Measurements from ENCODE around the gene CPM. TPM values are rescaled to one million over a fixed set of nuclear protein-coding genes. Genes with fewer than 3 reads are reported as not detected.

CPM gene
- total RNA-seq, 1 experiment from 2014 or later = 4.2 TPM

DNA sequence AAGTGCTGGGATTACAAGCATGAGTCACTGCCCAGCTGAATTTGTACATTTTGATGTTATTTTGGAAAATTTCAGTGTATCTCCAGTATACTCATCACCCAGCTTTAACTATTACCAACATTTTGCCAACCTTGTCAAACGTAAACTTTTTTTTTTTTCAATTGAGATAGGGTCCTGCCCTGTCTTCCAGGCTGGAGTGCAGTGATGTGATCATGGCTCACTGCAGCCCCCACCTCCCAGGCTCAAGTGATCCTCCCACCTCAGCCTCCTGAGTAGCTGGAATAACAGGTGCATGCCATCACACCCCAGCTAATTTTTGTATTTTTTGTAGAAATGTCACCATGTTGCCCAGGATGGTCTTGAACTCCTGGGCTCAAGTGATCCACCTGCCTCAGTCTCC is 95.8 kb downstream of the CPM start:
- no peaks in the 10 kb centered on the region for H3K9me3 ChIP-seq (ENCODE audit: insufficient read depth, low read depth)
- H3K9me2 ChIP-seq (ENCODE audit: insufficient read depth) = no peaks in the 10 kb centered on the region
- peaks cover 3% of the 10 kb centered on the region; the same call in 1 of the 2 replicates for H4K20me1 ChIP-seq (ENCODE audit: insufficient read depth)
- peaks cover 42% of the 10 kb centered on the region for H3K36me3 ChIP-seq (ENCODE audit: low read depth)
- TF ChIP-seq, protein P1, sequence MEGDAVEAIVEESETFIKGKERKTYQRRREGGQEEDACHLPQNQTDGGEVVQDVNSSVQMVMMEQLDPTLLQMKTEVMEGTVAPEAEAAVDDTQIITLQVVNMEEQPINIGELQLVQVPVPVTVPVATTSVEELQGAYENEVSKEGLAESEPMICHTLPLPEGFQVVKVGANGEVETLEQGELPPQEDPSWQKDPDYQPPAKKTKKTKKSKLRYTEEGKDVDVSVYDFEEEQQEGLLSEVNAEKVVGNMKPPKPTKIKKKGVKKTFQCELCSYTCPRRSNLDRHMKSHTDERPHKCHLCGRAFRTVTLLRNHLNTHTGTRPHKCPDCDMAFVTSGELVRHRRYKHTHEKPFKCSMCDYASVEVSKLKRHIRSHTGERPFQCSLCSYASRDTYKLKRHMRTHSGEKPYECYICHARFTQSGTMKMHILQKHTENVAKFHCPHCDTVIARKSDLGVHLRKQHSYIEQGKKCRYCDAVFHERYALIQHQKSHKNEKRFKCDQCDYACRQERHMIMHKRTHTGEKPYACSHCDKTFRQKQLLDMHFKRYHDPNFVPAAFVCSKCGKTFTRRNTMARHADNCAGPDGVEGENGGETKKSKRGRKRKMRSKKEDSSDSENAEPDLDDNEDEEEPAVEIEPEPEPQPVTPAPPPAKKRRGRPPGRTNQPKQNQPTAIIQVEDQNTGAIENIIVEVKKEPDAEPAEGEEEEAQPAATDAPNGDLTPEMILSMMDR (conservative IDR thresholded peaks at IDR 0.05) = no peak
- TF ChIP-seq EZH2 (IDR thresholded peaks at IDR 0.05; ENCODE audit: low read depth) = no peak
- intact Hi-C loops (cut with micrococcal nuclease; ENCODE audit: unreplicated experiment) = loop anchor here (10.0 kb wide), 1 partner anchor 428 kb away; no protein-coding TSS in a partner anchor
- no peak overlapping the region for H3K4me2 ChIP-seq
- no peaks in the 10 kb centered on the region for H3K4me1 ChIP-seq (replicated peaks; ENCODE audit: insufficient read depth)
- no peak overlapping the region for H2AFZ ChIP-seq
- CTCF ChIA-PET = interaction anchor here (1.0 kb wide), 1 partner anchor 113 kb away, joined by 7 read pairs; no protein-coding TSS in a partner anchor
- no peak overlapping the region for H3K27ac ChIP-seq
- no peaks in the 10 kb centered on the region for H3K79me2 ChIP-seq (ENCODE audit: low read depth)
- POLR2A ChIA-PET (ENCODE audit: unreplicated experiment) = no interaction called here
- H3F3A ChIP-seq (ENCODE audit: insufficient read depth, low read depth) = no peaks in the 10 kb centered on the region
- BruUV-seq (replicated peaks) = no TSS peak
- H3K4me3 ChIP-seq = no peak overlapping the region
- no peak for DNase-seq
- H3K27me3 ChIP-seq (ENCODE audit: insufficient read depth, low read depth) = no peaks in the 10 kb centered on the region

DNA sequence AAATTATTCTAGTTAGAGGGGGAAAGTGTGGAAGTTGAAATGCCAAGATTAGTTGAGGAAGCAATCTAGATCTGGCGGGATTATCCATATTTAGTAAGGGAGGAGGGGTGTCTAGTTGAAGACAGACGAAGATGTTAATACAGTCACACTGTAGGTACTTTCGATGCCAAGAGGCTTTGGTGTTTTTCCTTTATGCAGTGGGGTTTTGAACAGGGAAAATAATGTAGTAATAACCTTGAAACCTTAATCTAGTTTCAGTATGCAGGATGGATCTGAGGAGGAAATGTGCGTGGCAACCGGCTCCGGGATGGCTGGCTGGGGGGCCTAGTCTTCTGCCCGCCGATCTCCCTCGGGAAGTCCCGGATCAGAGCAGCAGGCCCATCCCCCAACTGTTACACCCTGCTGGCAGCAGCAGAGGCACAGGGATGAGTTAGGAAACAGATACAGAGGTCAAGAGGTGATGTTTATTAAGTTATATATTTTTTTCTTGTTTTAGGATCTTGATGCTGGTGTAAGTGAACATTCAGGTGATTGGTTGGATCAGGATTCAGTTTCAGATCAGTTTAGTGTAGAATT is 97.5 kb downstream of the CPM start:
- Histone ChIP-seq H3K4me1 (replicated peaks; ENCODE audit: insufficient read depth) (no peaks in the 10 kb centered on the region), H3K4me2 (no peak overlapping the region), H3K9me2 (ENCODE audit: insufficient read depth) (no peaks in the 10 kb centered on the region), H3K36me3 (ENCODE audit: low read depth) (peaks cover 38% of the 10 kb centered on the region), H3K9me3 (ENCODE audit: insufficient read depth, low read depth) (no peaks in the 10 kb centered on the region), H3K27ac (no peak overlapping the region), H3F3A (ENCODE audit: insufficient read depth, low read depth) (no peaks in the 10 kb centered on the region), H2AFZ (no peak overlapping the region), H3K27me3 (ENCODE audit: insufficient read depth, low read depth) (no peaks in the 10 kb centered on the region), H3K79me2 (ENCODE audit: low read depth) (0 out of 2 replicates have a peak, but pooled peaks cover 2% of the 10 kb centered on the region), H3K4me3 (no peak overlapping the region), H4K20me1 (ENCODE audit: insufficient read depth) (peaks cover 3% of the 10 kb centered on the region; the same call in 1 of the 2 replicates)
- intact Hi-C loops (cut with micrococcal nuclease; ENCODE audit: unreplicated experiment) = loop anchor here (10.0 kb wide), 1 partner anchor 429 kb away; no protein-coding TSS in a partner anchor
- no peak for DNase-seq
- CTCF ChIA-PET = no interaction called here
- TF ChIP-seq, protein P1 (conservative IDR thresholded peaks at IDR 0.05) = no peak
- POLR2A ChIA-PET (ENCODE audit: unreplicated experiment) = no interaction called here
- BruUV-seq (replicated peaks) = no TSS peak

DNA sequence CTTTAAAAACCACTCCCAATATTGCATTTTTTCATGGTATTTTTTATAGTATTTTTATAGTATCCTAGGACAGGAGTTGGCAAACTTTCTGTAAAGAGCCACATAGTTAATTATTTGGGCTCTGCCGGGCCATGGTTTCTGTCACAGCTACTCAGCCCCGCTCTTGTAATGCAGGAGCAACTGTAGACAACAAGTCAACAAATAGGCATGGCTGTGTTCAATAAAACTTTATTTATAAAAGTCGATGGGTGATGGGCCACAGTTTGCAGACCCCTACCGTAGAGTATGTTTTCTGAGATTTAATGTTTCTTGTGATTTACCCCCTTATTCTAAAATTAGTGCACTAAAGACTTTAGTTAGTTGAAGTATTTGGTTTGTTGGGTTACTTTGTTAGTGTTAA is 99.5 kb downstream of the CPM start:
- CTCF ChIA-PET = interaction anchor here (0.7 kb wide), 1 partner anchor 9 kb away, joined by 5 read pairs; no protein-coding TSS in a partner anchor

More for the DNA sequence above, 99.5 kb downstream of the CPM start:
- TF ChIP-seq, protein P1 (conservative IDR thresholded peaks at IDR 0.05) = no peak
- TF ChIP-seq EZH2 (IDR thresholded peaks at IDR 0.05; ENCODE audit: low read depth) = no peak
- Histone ChIP-seq H3K9me2 (ENCODE audit: insufficient read depth) (no peaks in the 10 kb centered on the region), H3K27me3 (ENCODE audit: insufficient read depth, low read depth) (no peaks in the 10 kb centered on the region), H3K79me2 (ENCODE audit: low read depth) (0 out of 2 replicates have a peak, but pooled peaks cover 3% of the 10 kb centered on the region), H3K4me1 (replicated peaks; ENCODE audit: insufficient read depth) (no peaks in the 10 kb centered on the region), H3K4me3 (no peak overlapping the region), H2AFZ (no peak overlapping the region), H3F3A (ENCODE audit: insufficient read depth, low read depth) (peaks cover 14% of the 10 kb centered on the region; the same call in 1 of the 2 replicates), H3K9me3 (ENCODE audit: insufficient read depth, low read depth) (no peaks in the 10 kb centered on the region), H3K36me3 (ENCODE audit: low read depth) (peaks cover 41% of the 10 kb centered on the region), H3K4me2 (no peak overlapping the region), H4K20me1 (ENCODE audit: insufficient read depth) (peaks cover 3% of the 10 kb centered on the region; the same call in 1 of the 2 replicates), H3K27ac (no peak overlapping the region)
- BruUV-seq (replicated peaks) = no TSS peak
- no peak for DNase-seq
- intact Hi-C loops (cut with micrococcal nuclease; ENCODE audit: unreplicated experiment) = loop anchor here (10.0 kb wide), 1 partner anchor 431 kb away; no protein-coding TSS in a partner anchor
- POLR2A ChIA-PET (ENCODE audit: unreplicated experiment) = no interaction called here
